Amniotic stem cell (primary cell): ENCODE data around the gene GTF3A.

Experiments used
- DNase-seq: peaks from one replicate; lab custom pipeline; 2025; lab: John Stamatoyannopoulos, UW

GTF3A gene

GRCh38 chr13:27448308-27448707 is 23.9 kb downstream of the GTF3A start:
- DNase-seq, result no peak

DNA sequence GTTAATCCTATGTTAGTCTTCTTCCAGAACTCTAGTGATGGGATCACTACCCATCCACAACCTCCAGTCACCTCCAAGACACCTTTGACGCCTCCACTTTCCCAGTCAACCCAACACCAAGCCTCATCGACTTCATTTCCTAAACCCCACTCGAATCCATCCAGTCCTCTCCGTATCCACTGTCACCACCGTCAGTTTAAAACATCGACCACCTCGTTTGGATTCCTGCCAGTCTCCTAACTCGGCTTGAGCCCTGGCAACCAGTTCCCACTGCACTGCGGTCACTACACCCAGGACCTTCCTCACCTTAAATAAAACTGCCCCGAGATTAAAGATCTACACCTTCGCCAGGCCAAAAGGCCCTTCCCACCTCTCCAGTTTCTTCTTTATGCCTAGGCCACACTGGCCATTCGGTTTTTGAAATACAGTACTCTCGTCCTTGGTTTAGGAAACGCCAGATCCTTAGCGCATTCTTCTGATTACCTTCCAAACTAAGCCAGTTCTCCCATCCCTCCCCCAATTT is 24.7 kb downstream of the GTF3A start:
- DNase-seq, result no peak

- DNase-seq, result peak; percentile 77
These were observed 25.8 kb downstream of the GTF3A start, which contains the start of gene MTIF3 for GRCh38 chr13:27449936-27450828. TSS of gene MTIF3 (minus strand) at chr13:27450564. CDS start at chr13:27440448, 10,116 bp downstream.

DNA sequence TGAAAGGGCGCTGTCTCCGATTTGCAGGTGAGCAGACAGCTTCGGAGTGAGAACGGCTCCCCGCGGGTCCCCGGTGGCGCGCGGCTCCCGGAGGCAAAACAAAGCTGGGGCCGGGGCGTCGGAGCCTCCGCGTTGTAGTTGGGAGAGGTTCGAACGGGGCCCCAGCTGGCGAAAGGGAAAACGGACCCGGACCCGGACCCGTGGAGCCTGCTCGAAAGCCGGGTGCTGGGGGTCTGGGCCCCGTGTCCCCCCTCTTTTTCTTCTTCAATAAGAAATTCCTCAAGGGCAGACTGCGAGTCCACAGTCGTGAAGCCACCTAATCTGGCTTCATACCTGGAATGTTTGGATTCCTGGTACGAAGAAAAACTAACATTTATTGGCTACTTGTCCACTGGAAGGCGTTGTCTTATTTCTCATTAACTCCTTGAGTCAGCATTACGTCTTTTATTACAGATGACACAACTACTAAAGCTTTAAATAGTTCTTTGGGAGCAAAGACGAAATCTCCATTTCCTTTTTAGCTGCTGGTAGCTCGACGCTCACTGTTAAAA is 26.6 kb downstream of the GTF3A start:
- DNase-seq, result peak; percentile 18

GRCh38 chr13:27455331-27455855 is 31.0 kb downstream of the GTF3A start:
- DNase-seq, result no peak

DNA sequence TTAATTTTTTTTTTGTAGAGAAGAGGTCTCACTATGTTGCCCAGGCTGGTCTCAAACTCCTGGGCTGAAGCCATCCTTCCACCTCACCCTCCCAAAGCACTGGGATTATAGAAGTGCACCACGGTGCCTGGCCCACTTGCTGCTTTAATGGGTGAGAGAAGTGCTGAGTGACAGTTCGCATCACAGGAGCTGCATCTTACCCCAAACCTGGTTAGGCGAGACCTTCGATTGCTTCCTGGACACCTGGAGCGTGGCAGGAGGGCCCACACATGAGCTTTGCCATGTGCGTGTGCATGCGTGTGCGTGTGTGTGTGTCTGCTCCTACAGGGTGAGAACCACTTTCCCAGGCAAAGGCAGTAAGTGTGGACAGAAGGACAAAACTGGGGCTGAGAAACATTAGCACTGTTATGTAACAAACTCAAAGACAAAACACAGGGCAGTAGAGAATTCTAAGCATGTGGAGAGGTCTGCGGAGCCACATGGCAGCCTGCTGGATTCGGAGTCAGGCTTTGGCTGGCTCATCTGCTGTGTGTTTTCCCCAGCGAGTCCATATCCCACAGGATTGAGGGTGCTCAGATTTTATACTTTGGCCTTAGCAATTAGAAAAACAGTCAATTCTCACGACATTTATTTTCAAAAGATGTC is 37.6 kb downstream of the GTF3A start:
- DNase-seq, result no peak

- DNase-seq, result no peak
These were observed 39.1 kb downstream of the GTF3A start for GRCh38 chr13:27463500-27463899.

- DNase-seq, result no peak
These were observed 41.2 kb downstream of the GTF3A start for GRCh38 chr13:27465611-27466010.

DNA sequence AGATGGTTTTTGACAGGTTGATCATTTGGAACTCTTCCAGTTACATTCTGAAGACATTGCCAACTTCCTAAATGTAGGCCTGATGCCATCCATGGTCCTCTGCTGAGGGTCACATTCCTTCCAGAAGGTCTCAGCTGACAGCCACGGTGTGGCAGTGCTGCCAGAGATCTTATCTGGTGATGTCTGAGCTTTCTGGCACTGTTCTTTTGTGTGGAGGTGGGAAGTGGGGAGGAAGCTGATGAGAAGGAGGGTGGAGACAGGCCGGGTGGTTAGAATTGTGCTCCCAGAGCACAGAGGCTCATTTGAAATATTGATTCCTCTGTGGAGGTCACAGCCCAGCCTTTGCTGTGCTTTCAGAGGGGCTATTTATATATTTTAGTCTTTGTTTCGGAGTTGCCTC is 42.1 kb downstream of the GTF3A start:
- DNase-seq, result no peak

- DNase-seq, result no peak
These were observed 45.8 kb downstream of the GTF3A start for GRCh38 chr13:27470075-27470820.

- DNase-seq, result no peak
These were observed 48.0 kb downstream of the GTF3A start for GRCh38 chr13:27472441-27472840.

DNA sequence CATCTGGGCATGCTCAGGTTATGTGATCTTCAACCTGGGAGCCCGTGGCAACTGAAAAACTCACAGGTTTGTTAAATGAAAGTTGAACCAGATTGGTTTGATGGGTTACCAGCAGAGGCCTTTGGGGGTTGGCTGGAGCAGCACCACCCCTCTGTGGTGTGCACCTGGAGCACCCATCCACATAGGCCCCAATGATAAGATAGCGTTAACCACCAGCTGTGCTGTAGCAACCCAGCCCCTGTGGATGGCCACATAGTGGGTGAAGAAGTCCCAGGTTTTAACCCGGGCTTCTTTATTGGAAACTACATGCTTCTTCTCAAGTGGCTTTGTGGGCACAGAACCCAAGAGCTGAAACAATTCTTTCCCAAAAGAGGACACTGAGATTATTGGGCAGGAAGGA is 48.5 kb downstream of the GTF3A start:
- no peak for DNase-seq

- no peak for DNase-seq
These were observed 50.4 kb downstream of the GTF3A start for GRCh38 chr13:27474751-27475268.

- DNase-seq, result no peak
These were observed 52.7 kb downstream of the GTF3A start for GRCh38 chr13:27476943-27477703.

DNA sequence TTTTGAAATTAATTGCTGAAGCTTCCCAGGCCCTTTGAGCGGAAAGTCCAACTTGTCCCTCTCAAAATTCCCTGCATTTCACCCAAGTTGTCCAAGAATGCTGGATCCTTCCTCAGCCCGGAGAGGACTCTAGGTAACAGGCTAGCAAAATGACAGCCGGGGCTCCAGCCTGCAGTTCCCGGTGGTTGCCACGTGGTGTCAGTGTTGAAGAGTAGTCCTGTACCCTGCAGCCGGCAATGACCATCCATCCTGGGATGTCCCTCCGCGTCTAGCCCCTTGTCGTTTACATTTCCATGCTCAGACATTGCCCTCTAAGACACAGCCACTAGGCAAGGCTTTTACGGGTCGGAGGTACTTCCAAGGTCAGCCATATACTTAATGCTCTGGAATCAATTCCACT is 57.3 kb downstream of the GTF3A start:
- DNase-seq, result no peak

- no peak for DNase-seq
These were observed 58.6 kb downstream of the GTF3A start for GRCh38 chr13:27482983-27483382.

- DNase-seq, result no peak
These were observed 59.0 kb downstream of the GTF3A start for GRCh38 chr13:27483421-27483820.
